Uterus (tissue), 2 donors: Measurements from ENCODE around the gene MYO1A.

ENCODE experiments used
- POLR2A ChIP-seq, 2 donors: fragments of 450-650 bp; IDR thresholded peaks; one replicate each; pipeline ENCODE4 v1.6.1; 2016; ENCODE audit warnings: antibody characterized with exemption in 2 of 2, mild to moderate bottlenecking in 1 of 2, moderate library complexity in 1 of 2
- TF ChIP-seq, protein P1 (sequence below), 4 experiments: fragments of 200-600 bp in 2 of 4; fragments of 450-650 bp in 2 of 4; sonication (generic) in 2 of 4; IDR thresholded peaks; one replicate each; pipeline ENCODE4 v1.5.1; 2016 to 2019; ENCODE audit warnings: antibody characterized with exemption in 4 of 4, mild to moderate bottlenecking in 2 of 4, moderate library complexity in 1 of 4

DNA sequence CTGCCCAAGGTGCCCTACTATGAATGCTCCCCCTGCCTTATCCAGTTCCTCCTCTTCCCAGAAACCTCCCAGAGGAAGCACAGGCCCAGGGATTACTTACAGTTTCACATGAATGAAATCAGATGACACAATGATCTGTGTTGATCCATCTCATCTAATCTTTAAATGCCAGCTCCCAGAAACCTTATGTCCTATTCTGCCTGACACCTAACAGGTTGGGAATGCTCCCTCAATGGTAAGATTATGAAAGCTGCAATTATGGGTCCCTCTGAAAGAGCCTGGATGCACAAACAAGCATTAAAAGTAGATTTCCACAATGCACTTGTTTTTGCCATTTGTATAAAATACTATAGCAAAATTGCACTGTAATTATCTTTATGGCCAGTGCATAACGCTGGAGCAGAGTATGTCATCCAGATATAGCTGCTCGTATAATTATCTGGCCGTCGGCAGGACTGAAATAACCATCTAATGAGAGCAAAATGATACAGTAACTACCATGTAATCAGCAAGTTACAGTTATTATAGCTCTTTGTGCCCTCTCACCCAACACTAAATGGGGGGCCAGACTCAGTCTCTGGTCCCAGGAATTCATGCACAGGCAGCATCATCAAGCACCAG lies 39.2 kb downstream of the MYO1A start:
- TF ChIP-seq, protein P1, sequence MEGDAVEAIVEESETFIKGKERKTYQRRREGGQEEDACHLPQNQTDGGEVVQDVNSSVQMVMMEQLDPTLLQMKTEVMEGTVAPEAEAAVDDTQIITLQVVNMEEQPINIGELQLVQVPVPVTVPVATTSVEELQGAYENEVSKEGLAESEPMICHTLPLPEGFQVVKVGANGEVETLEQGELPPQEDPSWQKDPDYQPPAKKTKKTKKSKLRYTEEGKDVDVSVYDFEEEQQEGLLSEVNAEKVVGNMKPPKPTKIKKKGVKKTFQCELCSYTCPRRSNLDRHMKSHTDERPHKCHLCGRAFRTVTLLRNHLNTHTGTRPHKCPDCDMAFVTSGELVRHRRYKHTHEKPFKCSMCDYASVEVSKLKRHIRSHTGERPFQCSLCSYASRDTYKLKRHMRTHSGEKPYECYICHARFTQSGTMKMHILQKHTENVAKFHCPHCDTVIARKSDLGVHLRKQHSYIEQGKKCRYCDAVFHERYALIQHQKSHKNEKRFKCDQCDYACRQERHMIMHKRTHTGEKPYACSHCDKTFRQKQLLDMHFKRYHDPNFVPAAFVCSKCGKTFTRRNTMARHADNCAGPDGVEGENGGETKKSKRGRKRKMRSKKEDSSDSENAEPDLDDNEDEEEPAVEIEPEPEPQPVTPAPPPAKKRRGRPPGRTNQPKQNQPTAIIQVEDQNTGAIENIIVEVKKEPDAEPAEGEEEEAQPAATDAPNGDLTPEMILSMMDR (IDR thresholded peaks at IDR 0.05), result no peak
- no peak for TF ChIP-seq POLR2A (IDR thresholded peaks at IDR 0.05)
